GM12878 (cell line): ENCODE measurements around the gene SFXN2.

Experiments used
- BCL11A ChIP-seq: IDR thresholded peaks from 2 replicates; pipeline ENCODE4 v1.6.1; 2011; ENCODE audit warnings: low read depth, low read length
- CREM ChIP-seq: IDR thresholded peaks from 2 replicates; pipeline ENCODE4 v1.6.1; 2014; ENCODE audit warnings: antibody characterized with exemption, low read depth
- FOS ChIP-seq: IDR thresholded peaks from 3 replicates; pipeline ENCODE4 v1.6.1; 2011; ENCODE audit warnings: borderline replicate concordance; ENCODE audit not compliant: insufficient read length; ENCODE audit errors: extremely low read depth
- TF ChIP-seq, protein P1 (sequence below), 3 experiments: IDR thresholded peaks in 2 of 3; conservative IDR thresholded peaks in 1 of 3; 2 replicates each; pipeline ENCODE4 v1.5.1; 2011; ENCODE audit warnings: low read depth in 3 of 3, low read length in 3 of 3, mild to moderate bottlenecking in 3 of 3, control low read depth in 2 of 3, moderate library complexity in 2 of 3, inconsistent platforms in 1 of 3, mixed read lengths in 1 of 3; ENCODE audit not compliant: control insufficient read depth in 2 of 3, insufficient read depth in 1 of 3; ENCODE audit errors: extremely low read depth in 1 of 3

DNA sequence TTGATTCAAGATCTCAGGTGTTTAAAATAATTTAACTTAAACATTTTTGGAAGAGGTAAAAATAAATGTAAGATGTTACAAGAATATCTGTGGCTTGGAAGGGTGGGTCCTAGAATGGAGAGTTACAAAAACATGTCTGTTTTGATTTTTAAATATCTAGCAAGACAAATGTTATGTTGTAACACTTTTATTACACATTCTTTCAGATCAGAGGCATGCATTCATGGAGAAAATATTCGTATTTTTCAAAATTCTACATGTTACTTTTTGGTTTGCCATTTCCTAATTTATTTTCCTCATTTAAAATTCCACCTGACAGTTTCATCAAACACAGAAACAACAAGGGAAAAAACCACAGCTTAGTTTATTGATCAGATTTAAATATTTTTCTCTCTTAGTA is 39.3 kb downstream of the SFXN2 start:
- TF ChIP-seq, protein P1, sequence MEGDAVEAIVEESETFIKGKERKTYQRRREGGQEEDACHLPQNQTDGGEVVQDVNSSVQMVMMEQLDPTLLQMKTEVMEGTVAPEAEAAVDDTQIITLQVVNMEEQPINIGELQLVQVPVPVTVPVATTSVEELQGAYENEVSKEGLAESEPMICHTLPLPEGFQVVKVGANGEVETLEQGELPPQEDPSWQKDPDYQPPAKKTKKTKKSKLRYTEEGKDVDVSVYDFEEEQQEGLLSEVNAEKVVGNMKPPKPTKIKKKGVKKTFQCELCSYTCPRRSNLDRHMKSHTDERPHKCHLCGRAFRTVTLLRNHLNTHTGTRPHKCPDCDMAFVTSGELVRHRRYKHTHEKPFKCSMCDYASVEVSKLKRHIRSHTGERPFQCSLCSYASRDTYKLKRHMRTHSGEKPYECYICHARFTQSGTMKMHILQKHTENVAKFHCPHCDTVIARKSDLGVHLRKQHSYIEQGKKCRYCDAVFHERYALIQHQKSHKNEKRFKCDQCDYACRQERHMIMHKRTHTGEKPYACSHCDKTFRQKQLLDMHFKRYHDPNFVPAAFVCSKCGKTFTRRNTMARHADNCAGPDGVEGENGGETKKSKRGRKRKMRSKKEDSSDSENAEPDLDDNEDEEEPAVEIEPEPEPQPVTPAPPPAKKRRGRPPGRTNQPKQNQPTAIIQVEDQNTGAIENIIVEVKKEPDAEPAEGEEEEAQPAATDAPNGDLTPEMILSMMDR (IDR thresholded peaks at IDR 0.05 in 2 of 3, conservative IDR thresholded peaks at IDR 0.05 in 1 of 3; ENCODE audit: control insufficient read depth in 2 of 3, extremely low read depth in 1 of 3, insufficient read depth in 1 of 3, low read depth in 3 of 3, low read length in 3 of 3): no peak
- no peak for TF ChIP-seq FOS
- TF ChIP-seq BCL11A: no peak
- TF ChIP-seq CREM: no peak
